22Rv1 (cell line): ENCODE results near the gene CMTM5.
"Not testable (repeated sequence)": the region's sequence is repeated elsewhere in the genome, so short reads cannot be mapped to it uniquely, and the experiment has no call there.

Source experiments
- H3K27ac ChIP-seq: fragments of 450-650 bp; 2 replicates; pipeline ENCODE4 v1.5.1; 2017
- CTCF ChIP-seq: fragments of 450-650 bp; IDR thresholded peaks from 2 replicates; pipeline ENCODE4 v1.5.1; 2017; ENCODE audit warnings: mild to moderate bottlenecking
- ZFX ChIP-seq: fragments of 450-650 bp; IDR thresholded peaks from 2 replicates; pipeline ENCODE4 v1.6.1; 2017; ENCODE audit warnings: antibody characterized with exemption, borderline replicate concordance

CMTM5 gene

GRCh38 chr14:23386999-23387398 is 10.2 kb downstream of the CMTM5 start:
- no peak overlapping the region for H3K27ac ChIP-seq
- TF ChIP-seq CTCF (no peak), ZFX (no peak)

- no peak for TF ChIP-seq CTCF
- TF ChIP-seq ZFX = no peak
- no peak overlapping the region for H3K27ac ChIP-seq
Measured at GRCh38 chr14:23387916-23388882, 11.4 kb downstream of the CMTM5 start.

GRCh38 chr14:23388996-23389395 is 12.2 kb downstream of the CMTM5 start:
- no peak for TF ChIP-seq ZFX
- TF ChIP-seq CTCF = no peak
- no peak overlapping the region for H3K27ac ChIP-seq

GRCh38 chr14:23389396-23389795 is 12.6 kb downstream of the CMTM5 start:
- no peak overlapping the region for H3K27ac ChIP-seq
- TF ChIP-seq CTCF (no peak), ZFX (no peak)

- not testable (repeated sequence) for H3K27ac ChIP-seq
Measured at GRCh38 chr14:23389871-23390270, 13.0 kb downstream of the CMTM5 start.

GRCh38 chr14:23392613-23393012 is 15.8 kb downstream of the CMTM5 start:
- TF ChIP-seq ZFX (no peak), CTCF (no peak)
- H3K27ac ChIP-seq = no peak overlapping the region

- TF ChIP-seq ZFX (no peak), CTCF (no peak)
Measured at GRCh38 chr14:23396126-23396525, 19.3 kb downstream of the CMTM5 start.

More at GRCh38 chr14:23396126-23396525, 19.3 kb downstream of the CMTM5 start:
- no peak overlapping the region for H3K27ac ChIP-seq
